Activated CD4-positive, CD25-positive, alpha-beta regulatory T cell treated with anti-CD3 and anti-CD28 coated beads, Interleukin-2, amount 50 U/mL, for 16 hours (primary cell): ENCODE results near the gene PRKACA.
"Not testable (repeated sequence)": the region's sequence is repeated elsewhere in the genome, so short reads cannot be mapped to it uniquely, and the experiment has no call there.

Source experiments
- DNase-seq: peaks from one replicate; pipeline ENCODE4 v3.0.0-alpha.2; 2020; ENCODE audit warnings: low read depth, low spot score

Gene PRKACA

GRCh38 chr19:14048443-14049153 lies 69.0 kb downstream of the PRKACA start:
- peak; percentile 48 for DNase-seq

- not testable (repeated sequence) for DNase-seq
Measured at GRCh38 chr19:14047866-14048265, 69.7 kb downstream of the PRKACA start.

- not testable (repeated sequence) for DNase-seq
Measured at GRCh38 chr19:14042659-14043608, 74.6 kb downstream of the PRKACA start.
